Nephron (organoid): ENCODE data around the gene NPC1.
A peak's percentile ranks its signal among the peaks of the same experiment; 100 is the strongest.

Experiments used
- H3K27ac Mint-ChIP-seq, 3 experiments: 2 replicates each; pipeline ENCODE4 v1.8.0; 2020; ENCODE audit warnings: mixed read lengths in 3 of 3, mild to moderate bottlenecking in 2 of 3, moderate library complexity in 1 of 3
- H3K27me3 Mint-ChIP-seq: 2 replicates; pipeline ENCODE4 v1.8.0; 2021; ENCODE audit warnings: low read depth, mild to moderate bottlenecking, moderate library complexity, mixed read lengths
- H3K36me3 Mint-ChIP-seq: 2 replicates; pipeline ENCODE4 v1.8.0; 2020; ENCODE audit warnings: low read depth, mixed read lengths
- H3K4me1 Mint-ChIP-seq: 2 replicates; pipeline ENCODE4 v1.8.0; 2020; ENCODE audit warnings: mixed read lengths
- H3K4me3 Mint-ChIP-seq, 3 experiments: 2 replicates each; pipeline ENCODE4 v1.8.0; 2020; ENCODE audit warnings: mild to moderate bottlenecking in 3 of 3, mixed read lengths in 3 of 3, moderate library complexity in 2 of 3
- H3K9me3 Mint-ChIP-seq: 2 replicates; pipeline ENCODE4 v1.8.0; 2020; ENCODE audit warnings: mixed read lengths
- TF ChIP-seq, protein P1 (sequence below), 3 experiments: fragments of 200-600 bp; sonication (generic); IDR thresholded peaks; one replicate each; pipeline ENCODE4 v1.5.0; 2021; ENCODE audit warnings: antibody characterized with exemption in 3 of 3; ENCODE audit not compliant: unreplicated experiment in 3 of 3

The NPC1 gene

DNA sequence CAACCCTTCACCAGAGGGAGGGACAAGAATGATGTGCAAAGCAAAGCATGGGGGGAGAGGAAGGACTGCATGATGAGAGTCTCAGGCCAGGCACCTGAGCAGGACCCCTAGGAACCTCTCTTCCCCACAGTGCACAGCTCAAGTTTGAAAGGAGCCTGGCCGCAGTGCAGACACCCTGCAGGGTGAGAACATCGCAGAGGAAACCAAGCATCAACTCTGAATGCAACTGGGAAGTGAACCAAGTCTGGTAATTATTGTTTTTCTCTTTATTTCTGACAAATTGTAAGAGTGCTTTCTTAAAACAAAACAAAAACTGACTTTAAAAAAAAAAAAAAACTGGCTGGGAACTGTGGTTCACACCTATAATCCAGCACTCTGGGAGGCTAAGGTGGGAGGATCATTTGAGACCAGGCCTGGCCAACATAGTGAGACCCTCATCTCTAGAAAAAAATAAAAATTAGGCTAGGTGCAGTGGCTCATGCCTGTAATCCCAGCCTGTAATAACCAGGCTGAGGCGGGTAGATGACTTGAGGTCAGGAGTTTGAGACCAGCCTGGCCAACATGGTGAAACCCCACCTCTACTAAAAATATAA is 15.3 kb downstream of the NPC1 start:
- H3K4me1 Mint-ChIP-seq, result peaks cover 15% of the 10 kb centered on the region
- H3K36me3 Mint-ChIP-seq, result peaks cover 33% of the 10 kb centered on the region

DNA sequence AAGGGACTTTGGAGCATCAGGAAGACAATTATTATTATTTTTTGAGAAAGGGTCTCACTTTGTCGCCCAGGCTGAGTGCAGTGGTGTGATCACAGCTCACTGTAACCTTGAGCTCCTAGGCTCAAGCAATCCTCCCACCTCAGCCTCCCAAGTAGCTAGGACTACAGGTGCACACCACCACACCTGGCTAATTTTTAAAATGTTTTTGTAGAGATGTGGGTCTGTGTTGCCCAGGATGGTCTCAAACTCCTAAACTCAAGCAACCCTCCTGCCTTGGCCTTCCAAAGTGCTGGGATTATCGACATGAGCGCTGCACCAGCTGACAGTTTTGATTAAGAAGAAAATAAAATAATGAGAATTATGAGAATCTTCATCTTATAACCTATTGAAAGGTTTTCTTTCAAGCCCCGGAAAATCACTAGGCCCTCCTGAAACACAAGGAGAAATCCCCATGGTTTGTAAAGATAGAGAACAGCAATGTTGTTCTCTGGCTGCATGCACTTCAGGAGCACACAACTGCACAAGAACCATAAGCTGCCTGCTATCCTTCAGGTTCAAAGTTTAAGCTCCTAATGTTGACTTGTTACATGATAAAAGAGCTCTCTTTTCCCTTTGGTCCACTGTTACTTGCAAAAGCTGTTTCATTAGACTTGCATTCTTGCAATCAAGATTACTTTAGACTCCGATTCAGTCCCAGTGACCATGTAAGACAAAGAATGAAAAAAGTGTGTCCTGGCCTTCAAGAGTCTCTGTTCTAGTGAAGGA is 16.8 kb downstream of the NPC1 start:
- H3K4me1 Mint-ChIP-seq, result peaks cover 6% of the 10 kb centered on the region
- H3K27me3 Mint-ChIP-seq, result no peaks in the 10 kb centered on the region

More for the DNA sequence above, 15.3 kb downstream of the NPC1 start:
- TF ChIP-seq, protein P1, sequence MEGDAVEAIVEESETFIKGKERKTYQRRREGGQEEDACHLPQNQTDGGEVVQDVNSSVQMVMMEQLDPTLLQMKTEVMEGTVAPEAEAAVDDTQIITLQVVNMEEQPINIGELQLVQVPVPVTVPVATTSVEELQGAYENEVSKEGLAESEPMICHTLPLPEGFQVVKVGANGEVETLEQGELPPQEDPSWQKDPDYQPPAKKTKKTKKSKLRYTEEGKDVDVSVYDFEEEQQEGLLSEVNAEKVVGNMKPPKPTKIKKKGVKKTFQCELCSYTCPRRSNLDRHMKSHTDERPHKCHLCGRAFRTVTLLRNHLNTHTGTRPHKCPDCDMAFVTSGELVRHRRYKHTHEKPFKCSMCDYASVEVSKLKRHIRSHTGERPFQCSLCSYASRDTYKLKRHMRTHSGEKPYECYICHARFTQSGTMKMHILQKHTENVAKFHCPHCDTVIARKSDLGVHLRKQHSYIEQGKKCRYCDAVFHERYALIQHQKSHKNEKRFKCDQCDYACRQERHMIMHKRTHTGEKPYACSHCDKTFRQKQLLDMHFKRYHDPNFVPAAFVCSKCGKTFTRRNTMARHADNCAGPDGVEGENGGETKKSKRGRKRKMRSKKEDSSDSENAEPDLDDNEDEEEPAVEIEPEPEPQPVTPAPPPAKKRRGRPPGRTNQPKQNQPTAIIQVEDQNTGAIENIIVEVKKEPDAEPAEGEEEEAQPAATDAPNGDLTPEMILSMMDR (IDR thresholded peaks at IDR 0.05; ENCODE audit: unreplicated experiment in 3 of 3), result no peak
- Mint-ChIP-seq H3K27ac (no peak overlapping the region), H3K9me3 (no peaks in the 10 kb centered on the region), H3K4me3 (no peak overlapping the region), H3K27me3 (no peaks in the 10 kb centered on the region)

DNA sequence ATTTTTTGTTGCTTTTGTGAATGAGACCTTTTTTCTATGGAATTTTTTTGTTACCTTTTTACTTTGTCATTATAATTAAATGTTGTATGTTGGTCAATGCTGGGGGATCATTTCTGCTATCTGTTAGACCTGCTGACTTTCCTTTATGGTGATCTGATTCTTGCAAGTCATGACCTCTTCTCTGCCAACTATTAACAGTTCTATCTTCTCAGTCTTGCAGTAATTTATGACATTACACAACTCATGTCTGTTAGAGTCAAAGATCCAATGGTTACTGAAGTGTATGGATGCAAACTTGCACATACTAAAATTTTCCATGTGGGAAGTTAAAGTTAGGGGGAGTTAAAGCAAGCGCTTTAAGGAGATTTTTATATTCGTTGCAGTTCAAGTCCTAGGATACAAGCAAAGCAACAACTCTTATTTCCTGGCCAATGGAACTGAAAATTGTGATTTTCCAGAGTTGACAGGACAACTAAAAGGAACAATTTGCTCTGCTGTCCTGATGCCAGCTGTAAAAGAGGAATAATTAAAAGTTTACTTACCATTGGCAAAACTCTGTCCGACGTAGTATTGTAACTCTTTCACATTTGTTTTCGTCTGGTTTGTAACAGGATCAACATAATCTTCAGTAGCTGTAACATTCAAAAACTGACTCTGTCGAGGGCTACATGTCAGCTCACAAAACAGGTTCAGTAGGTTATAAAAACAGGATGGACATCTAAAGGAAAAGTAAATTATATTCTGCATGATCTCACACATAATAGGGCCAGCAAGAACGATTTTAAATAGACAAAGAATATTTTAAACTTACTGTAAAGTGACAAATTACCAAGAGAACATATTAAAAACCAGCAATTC is 17.8 kb downstream of the NPC1 start:
- no peaks in the 10 kb centered on the region for H3K9me3 Mint-ChIP-seq
- H3K4me1 Mint-ChIP-seq, result no peaks in the 10 kb centered on the region
- TF ChIP-seq, protein P1 (IDR thresholded peaks at IDR 0.05; ENCODE audit: unreplicated experiment in 3 of 3), result no peak
- H3K27ac Mint-ChIP-seq, result peak overlapping the region in 1 of 3 experiments; percentile 50
- peaks cover 37% of the 10 kb centered on the region for H3K36me3 Mint-ChIP-seq
- H3K27me3 Mint-ChIP-seq, result no peaks in the 10 kb centered on the region
- no peak overlapping the region for H3K4me3 Mint-ChIP-seq

More for the DNA sequence above, 16.8 kb downstream of the NPC1 start:
- Mint-ChIP-seq H3K27ac (peak overlapping the region in 1 of 3 experiments; percentile 50), H3K9me3 (no peaks in the 10 kb centered on the region), H3K36me3 (peaks cover 33% of the 10 kb centered on the region), H3K4me3 (no peak overlapping the region)
- TF ChIP-seq, protein P1 (IDR thresholded peaks at IDR 0.05; ENCODE audit: unreplicated experiment in 3 of 3), result no peak

DNA sequence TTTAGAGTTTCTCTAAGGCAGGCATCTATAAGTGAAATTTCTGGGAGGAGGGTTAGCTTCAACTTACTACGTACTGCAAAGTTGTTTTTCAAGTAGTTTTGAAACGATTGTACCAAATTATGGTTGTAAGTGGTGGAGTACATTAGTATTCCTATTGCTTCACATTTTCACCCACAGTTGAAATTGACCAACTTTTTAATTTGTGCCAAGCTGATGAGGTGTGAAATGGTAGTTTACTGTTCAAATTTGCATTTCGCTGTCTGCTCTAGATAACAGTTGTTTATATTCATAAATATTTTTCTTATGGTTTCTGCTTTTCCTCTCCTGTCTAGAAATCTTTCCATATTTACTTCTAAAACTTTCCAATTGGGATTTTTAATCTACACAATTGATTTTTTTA is 18.6 kb downstream of the NPC1 start:
- Mint-ChIP-seq H3K36me3 (peaks cover 42% of the 10 kb centered on the region), H3K4me3 (no peak overlapping the region), H3K9me3 (no peaks in the 10 kb centered on the region), H3K27ac (no peak overlapping the region), H3K4me1 (no peaks in the 10 kb centered on the region), H3K27me3 (no peaks in the 10 kb centered on the region)
- TF ChIP-seq, protein P1 (IDR thresholded peaks at IDR 0.05; ENCODE audit: unreplicated experiment in 3 of 3), result no peak

DNA sequence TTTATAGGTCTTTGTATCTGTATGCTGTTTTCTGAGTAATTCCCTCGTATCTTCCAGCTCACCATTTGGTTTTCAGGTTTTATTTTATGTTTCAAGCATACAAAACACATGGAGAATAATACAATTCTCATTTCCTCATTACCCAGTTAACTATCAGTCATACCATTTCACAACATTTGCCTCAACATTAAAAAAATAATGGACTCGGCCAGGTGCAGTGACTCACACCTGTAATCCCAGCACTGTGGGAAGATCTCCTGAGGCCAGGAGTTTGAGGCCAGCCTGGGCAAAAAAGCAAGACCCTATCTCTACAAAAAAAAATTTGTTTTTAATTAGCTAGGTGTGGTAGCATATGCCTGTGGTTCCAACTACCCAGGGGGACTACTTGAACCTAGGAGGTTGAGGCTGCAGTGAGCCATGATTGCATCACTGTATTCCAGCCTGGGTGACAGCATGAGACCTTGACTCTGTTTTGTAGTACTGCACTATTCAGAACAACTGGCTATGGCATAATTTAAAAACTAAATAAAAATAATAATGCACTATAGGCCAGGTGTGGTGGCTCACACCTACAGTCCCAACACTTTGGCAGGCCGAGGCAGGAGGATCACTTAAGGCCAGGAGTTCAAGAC is 20.3 kb downstream of the NPC1 start:
- H3K36me3 Mint-ChIP-seq, result peaks cover 54% of the 10 kb centered on the region
- TF ChIP-seq, protein P1 (IDR thresholded peaks at IDR 0.05; ENCODE audit: unreplicated experiment in 3 of 3), result no peak
- H3K4me1 Mint-ChIP-seq, result no peaks in the 10 kb centered on the region

More for the DNA sequence above, 20.3 kb downstream of the NPC1 start:
- no peak overlapping the region for H3K4me3 Mint-ChIP-seq
- H3K27me3 Mint-ChIP-seq, result no peaks in the 10 kb centered on the region
- no peaks in the 10 kb centered on the region for H3K9me3 Mint-ChIP-seq
- no peak overlapping the region for H3K27ac Mint-ChIP-seq
